H1 (cell line): ENCODE measurements around the gene NEK4. TPM values are rescaled to one million over a fixed set of nuclear protein-coding genes. Genes with fewer than 3 reads are reported as not detected.

Experiments used
- CTCF ChIA-PET: fragments of 300-600 bp; sonication (Branson Sonifier 250); formaldehyde crosslinking; loops from one replicate; lab custom pipeline; 2021; ENCODE audit not compliant: partially characterized antibody; lab: Charles Lee
- POLR2A ChIA-PET: fragments of 300-600 bp; sonication (Branson Sonifier 250); formaldehyde crosslinking; loops from one replicate; lab custom pipeline; 2021; ENCODE audit warnings: inconsistent platforms; ENCODE audit not compliant: partially characterized antibody; lab: Charles Lee
- DNase-seq, 2 experiments: peaks; one replicate each; pipeline versions ENCODE4 v3.0.0 to v3.0.0-alpha.2; 2010 to 2022; ENCODE audit warnings: low spot score in 2 of 2, low read depth in 1 of 2, mixed read lengths in 1 of 2
- FAIRE-seq: peaks from 2 replicates; lab custom pipeline; 2011; peaks lifted over from hg19 to GRCh38; lab: Jason Lieb, UNC
- H2AFZ ChIP-seq: 2 replicates; pipeline ENCODE4 v1.8.1; 2012; ENCODE audit warnings: low read length, inconsistent platforms
- H2AK5ac ChIP-seq: 2 replicates; pipeline ENCODE4 v1.6.1; 2013; ENCODE audit warnings: low read depth, low read length
- H2BK120ac ChIP-seq: replicated peaks from 2 replicates; pipeline ENCODE3; 2013; ENCODE audit warnings: low read depth, low read length, inconsistent platforms
- H2BK12ac ChIP-seq: 2 replicates; pipeline ENCODE4 v1.6.1; 2013; ENCODE audit warnings: low read depth, low read length
- H2BK15ac ChIP-seq: 2 replicates; pipeline ENCODE4 v1.6.1; 2013; ENCODE audit warnings: low read length
- H2BK20ac ChIP-seq: 2 replicates; pipeline ENCODE4 v1.6.1; 2013; ENCODE audit warnings: low read length
- H2BK5ac ChIP-seq: 2 replicates; pipeline ENCODE4 v1.6.1; 2013; ENCODE audit warnings: low read depth, low read length
- H3K14ac ChIP-seq: 2 replicates; pipeline ENCODE4 v1.6.1; 2013; ENCODE audit warnings: inconsistent platforms; ENCODE audit not compliant: insufficient read length
- H3K18ac ChIP-seq: 2 replicates; pipeline ENCODE4 v1.6.1; 2013; ENCODE audit warnings: low read length; ENCODE audit errors: extremely low read depth
- H3K23ac ChIP-seq: 2 replicates; pipeline ENCODE4 v1.6.1; 2013; ENCODE audit warnings: inconsistent platforms; ENCODE audit not compliant: insufficient read length
- H3K23me2 ChIP-seq: 2 replicates; pipeline ENCODE4 v1.6.1; 2013; ENCODE audit warnings: low read depth, low read length
- H3K27ac ChIP-seq: 2 replicates; pipeline ENCODE4 v1.6.1; 2011; ENCODE audit warnings: low read depth, low read length, inconsistent platforms
- H3K27me3 ChIP-seq, 4 experiments: replicated peaks in 1 of 4; 1 replicate in 1 of 4; 2 replicates in 3 of 4; pipeline versions ENCODE4 v1.6.1 to v1.8.1; 2011 to 2013; ENCODE audit warnings: low read length in 3 of 4, mild to moderate bottlenecking in 3 of 4, inconsistent platforms in 2 of 4, mixed read lengths in 2 of 4, moderate library complexity in 1 of 4; ENCODE audit not compliant: control insufficient read depth in 3 of 4, insufficient read depth in 3 of 4; ENCODE audit errors: extremely low read depth in 1 of 4
- H3K36me3 ChIP-seq, 4 experiments: 2 replicates each; pipeline versions ENCODE4 v1.6.1 to v1.8.1; 2011 to 2013; ENCODE audit warnings: mild to moderate bottlenecking in 4 of 4, low read length in 3 of 4, moderate library complexity in 2 of 4, control low read depth in 1 of 4, inconsistent platforms in 1 of 4; ENCODE audit not compliant: insufficient read depth in 4 of 4, control insufficient read depth in 2 of 4
- H3K4ac ChIP-seq: replicated peaks from 2 replicates; pipeline ENCODE3; 2013; ENCODE audit warnings: low read length, low read depth, mixed read lengths, inconsistent platforms; ENCODE audit not compliant: insufficient read length
- H3K4me1 ChIP-seq, 4 experiments: replicated peaks in 1 of 4; 1 replicate in 1 of 4; 2 replicates in 3 of 4; pipeline versions ENCODE4 v1.6.1 to v1.8.1; 2011 to 2013; ENCODE audit warnings: low read length in 3 of 4, inconsistent platforms in 2 of 4, mixed read lengths in 1 of 4; ENCODE audit not compliant: insufficient read depth in 4 of 4, control insufficient read depth in 3 of 4
- H3K4me2 ChIP-seq, 2 experiments: 2 replicates each; pipeline versions ENCODE4 v1.6.1 to v1.8.1; 2011 to 2013; ENCODE audit warnings: low read depth in 2 of 2, low read length in 2 of 2, control low read depth in 1 of 2, inconsistent platforms in 1 of 2, mild to moderate bottlenecking in 1 of 2; ENCODE audit not compliant: insufficient read depth in 1 of 2
- H3K4me3 ChIP-seq, 4 experiments: fragments of 200-600, 300-600 bp in 1 of 4; sonication (generic), shearing (Covaris generic), sonication (Bioruptor Twin) in 1 of 4; 2 replicates each; pipeline versions ENCODE4 v1.5.1 to v1.8.1; 2011 to 2016; ENCODE audit warnings: low read length in 4 of 4, low read depth in 3 of 4, control low read depth in 2 of 4, inconsistent platforms in 2 of 4, mild to moderate bottlenecking in 2 of 4, mixed read lengths in 1 of 4, moderate library complexity in 1 of 4; ENCODE audit not compliant: insufficient read depth in 2 of 4; ENCODE audit errors: extremely low read depth in 1 of 4
- H3K56ac ChIP-seq: replicated peaks from 2 replicates; pipeline ENCODE3; 2013; ENCODE audit warnings: low read depth, mild to moderate bottlenecking, mixed read lengths, low read length, inconsistent platforms; ENCODE audit not compliant: insufficient read length
- H3K79me1 ChIP-seq: 2 replicates; pipeline ENCODE4 v1.6.1; 2013; ENCODE audit warnings: low read depth, low read length, control low read depth
- H3K79me2 ChIP-seq, 2 experiments: 2 replicates each; pipeline versions ENCODE4 v1.6.1 to v1.8.1; 2012 to 2013; ENCODE audit warnings: low read length in 2 of 2, mild to moderate bottlenecking in 2 of 2, inconsistent platforms in 1 of 2; ENCODE audit not compliant: insufficient read depth in 2 of 2, control insufficient read depth in 1 of 2
- H3K9ac ChIP-seq, 4 experiments: replicated peaks in 1 of 4; 1 replicate in 1 of 4; 2 replicates in 3 of 4; pipeline versions ENCODE4 v1.6.1 to v1.8.1; 2011 to 2013; ENCODE audit warnings: low read depth in 3 of 4, low read length in 3 of 4, control low read depth in 2 of 4, mild to moderate bottlenecking in 2 of 4, moderate library complexity in 2 of 4, inconsistent platforms in 1 of 4; ENCODE audit errors: extremely low read depth in 1 of 4
- H3K9me3 ChIP-seq, 2 experiments: 2 replicates each; pipeline versions ENCODE4 v1.6.1 to v1.8.1; 2012 to 2013; ENCODE audit warnings: mild to moderate bottlenecking in 2 of 2, moderate library complexity in 2 of 2, control low read depth in 1 of 2, inconsistent platforms in 1 of 2, low read depth in 1 of 2, low read length in 1 of 2, mixed read lengths in 1 of 2; ENCODE audit not compliant: insufficient read depth in 2 of 2
- H4K20me1 ChIP-seq, 2 experiments: replicated peaks in 1 of 2; 2 replicates each; pipeline versions ENCODE3 to v1.8.1; 2011 to 2013; ENCODE audit warnings: inconsistent platforms in 2 of 2, low read length in 2 of 2, mild to moderate bottlenecking in 1 of 2; ENCODE audit not compliant: insufficient read depth in 2 of 2, control insufficient read depth in 1 of 2
- H4K5ac ChIP-seq: 2 replicates; pipeline ENCODE4 v1.6.1; 2013; ENCODE audit warnings: low read length, low read depth, mixed read lengths, inconsistent platforms; ENCODE audit not compliant: insufficient read length
- H4K8ac ChIP-seq: 2 replicates; pipeline ENCODE4 v1.8.0; 2013; ENCODE audit warnings: mild to moderate bottlenecking, moderate library complexity, low read length, inconsistent platforms; ENCODE audit not compliant: insufficient read depth; ENCODE audit errors: extremely low read depth
- H4K91ac ChIP-seq: replicated peaks from 2 replicates; pipeline ENCODE3; 2013; ENCODE audit warnings: low read length, mixed read lengths, inconsistent platforms; ENCODE audit not compliant: insufficient read length
- BACH1 ChIP-seq: IDR thresholded peaks from 2 replicates; pipeline ENCODE4 v1.6.1; 2012; ENCODE audit warnings: low read length, improper control_type of control experiment
- CHD2 ChIP-seq: IDR thresholded peaks from 2 replicates; pipeline ENCODE4 v1.6.1; 2012; ENCODE audit warnings: low read length, improper control_type of control experiment
- POLR2A ChIP-seq, 2 experiments: IDR thresholded peaks; 1 replicate in 1 of 2; 2 replicates in 1 of 2; pipeline ENCODE4 v1.6.1; 2011; ENCODE audit warnings: low read depth in 2 of 2, low read length in 2 of 2, mild to moderate bottlenecking in 2 of 2; ENCODE audit errors: control extremely low read depth in 1 of 2
- WGBS, 2 experiments: shearing (Covaris generic) in 1 of 2; methylation state at CpG; one replicate each; pipeline versions ENCODE4 v1.1.6 to v1.1.7; 2013 to 2015; ENCODE audit warnings: low lambda C conversion rate in 2 of 2, mixed read lengths in 2 of 2, inconsistent platforms in 1 of 2, low coverage in 1 of 2, missing lambda C conversion rate in 1 of 2; ENCODE audit not compliant: insufficient replicate concordance in 2 of 2, insufficient coverage in 1 of 2, insufficient read length in 1 of 2; ENCODE audit errors: extremely low coverage in 1 of 2, missing lambda C conversion rate in 1 of 2; 5-methylcytosine and 5-hydroxymethylcytosine counted together
- polyA plus RNA-seq, 7 experiments: library from polyadenylated mRNA; depleted of rRNA in 3 of 7; stranded (reverse) in 5 of 7; unstranded in 2 of 7; fragments of >200 nt in 5 of 7; fragments of 200-250 nt in 2 of 7; gene quantifications; 1 replicate in 5 of 7; 2 replicates in 1 of 7; 4 replicates in 1 of 7; pipeline versions ENCODE4 v1.2.1 to v1.2.3, GENCODE V29; 2011 to 2013; ENCODE audit warnings: missing spikeins in 2 of 7, mixed read lengths in 2 of 7
- total RNA-seq: library from RNA; stranded (reverse); fragmentation: NEBNext Ultra II Directional; extraction: Animal tissue kit (Norgen Biotek cat#: 25700); gene quantifications from 2 replicates; pipeline ENCODE4 v1.2.1, GENCODE V29; 2021

The NEK4 gene
- total and polyA plus RNA-seq, 2 of the 8 experiments (the other 6 are each of a cell fraction or from before 2014, with no cell fraction given): 7.5 to 40.0 TPM

- no peaks in the 10 kb centered on the region for H3K79me1 ChIP-seq
- no peak overlapping the region for H2AFZ ChIP-seq
- no peak overlapping the region for H2BK120ac ChIP-seq
- FAIRE-seq (no peak), DNase-seq (no peak)
- H3K56ac ChIP-seq: no peak overlapping the region
- H3K4ac ChIP-seq: no peak overlapping the region
- CTCF ChIA-PET: interaction anchor here (0.8 to 3.2 kb wide), 7 partner anchors 8 to 128 kb away, joined by 3 to 26 read pairs (median 3); no protein-coding TSS in a partner anchor
- H3K4me3 ChIP-seq: no peak overlapping the region
- H3K14ac ChIP-seq: no peak overlapping the region
- 85% methylated on average over 10 of the region's 11 CpGs; no CpG with 5 or more reads in 1 of the 2 experiments for WGBS, 2 experiments
- no peak overlapping the region for H4K91ac ChIP-seq
- no peak overlapping the region for H3K27ac ChIP-seq
- no peak overlapping the region for H2BK15ac ChIP-seq
- no peak overlapping the region for H3K4me2 ChIP-seq
- H3K23me2 ChIP-seq: no peaks in the 10 kb centered on the region
- no peaks in the 10 kb centered on the region for H3K36me3 ChIP-seq
- no peak overlapping the region for H2BK12ac ChIP-seq
- H3K23ac ChIP-seq: no peak overlapping the region
- no peak overlapping the region for H2BK5ac ChIP-seq
- H2BK20ac ChIP-seq: no peak overlapping the region
- H3K9me3 ChIP-seq: no peaks in the 10 kb centered on the region
- H2AK5ac ChIP-seq: no peak overlapping the region
- no peak overlapping the region for H3K9ac ChIP-seq
- H3K4me1 ChIP-seq: 0 out of 7 replicates have a peak, but pooled peaks cover 0 to 2% (median 0%) of the 10 kb centered on the region in 4 experiments
- no peaks in the 10 kb centered on the region for H3K27me3 ChIP-seq
- H3K18ac ChIP-seq: no peak overlapping the region
- peaks cover 0 to 3% of the 10 kb centered on the region in 2 experiments for H4K20me1 ChIP-seq
- H4K5ac ChIP-seq: no peak overlapping the region
- POLR2A ChIA-PET: interaction anchor here (1.1 to 1.5 kb wide), 2 partner anchors 9 to 12 kb away, joined by 4 read pairs; no protein-coding TSS in a partner anchor
- H4K8ac ChIP-seq: no peak overlapping the region
- no peaks in the 10 kb centered on the region for H3K79me2 ChIP-seq
- TF ChIP-seq BACH1 (no peak), CHD2 (no peak), POLR2A (IDR thresholded peaks at IDR 0.05; ENCODE audit: control extremely low read depth in 1 of 2, low read depth in 2 of 2, low read length in 2 of 2) (no peak)
Observed at GRCh38 chr3:52787246-52787645, 16.5 kb upstream of the NEK4 start.
